ENCODE results near the gene SV2B.

SV2B gene

GRCh38 chr15:91203619-91204203 lies 103.7 kb downstream of the SV2B start:
- no peak overlapping the region for H3K27ac ChIP-seq
- TF ChIP-seq, protein P1, sequence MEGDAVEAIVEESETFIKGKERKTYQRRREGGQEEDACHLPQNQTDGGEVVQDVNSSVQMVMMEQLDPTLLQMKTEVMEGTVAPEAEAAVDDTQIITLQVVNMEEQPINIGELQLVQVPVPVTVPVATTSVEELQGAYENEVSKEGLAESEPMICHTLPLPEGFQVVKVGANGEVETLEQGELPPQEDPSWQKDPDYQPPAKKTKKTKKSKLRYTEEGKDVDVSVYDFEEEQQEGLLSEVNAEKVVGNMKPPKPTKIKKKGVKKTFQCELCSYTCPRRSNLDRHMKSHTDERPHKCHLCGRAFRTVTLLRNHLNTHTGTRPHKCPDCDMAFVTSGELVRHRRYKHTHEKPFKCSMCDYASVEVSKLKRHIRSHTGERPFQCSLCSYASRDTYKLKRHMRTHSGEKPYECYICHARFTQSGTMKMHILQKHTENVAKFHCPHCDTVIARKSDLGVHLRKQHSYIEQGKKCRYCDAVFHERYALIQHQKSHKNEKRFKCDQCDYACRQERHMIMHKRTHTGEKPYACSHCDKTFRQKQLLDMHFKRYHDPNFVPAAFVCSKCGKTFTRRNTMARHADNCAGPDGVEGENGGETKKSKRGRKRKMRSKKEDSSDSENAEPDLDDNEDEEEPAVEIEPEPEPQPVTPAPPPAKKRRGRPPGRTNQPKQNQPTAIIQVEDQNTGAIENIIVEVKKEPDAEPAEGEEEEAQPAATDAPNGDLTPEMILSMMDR (conservative IDR thresholded peaks at IDR 0.05): no peak
- TF ChIP-seq ZFX (IDR thresholded peaks at IDR 0.05): no peak

- no peak overlapping the region for H3K27ac ChIP-seq
- TF ChIP-seq, protein P1 (conservative IDR thresholded peaks at IDR 0.05): no peak
- TF ChIP-seq ZFX (IDR thresholded peaks at IDR 0.05): no peak
These were observed 108.3 kb downstream of the SV2B start for GRCh38 chr15:91208371-91208770.

DNA sequence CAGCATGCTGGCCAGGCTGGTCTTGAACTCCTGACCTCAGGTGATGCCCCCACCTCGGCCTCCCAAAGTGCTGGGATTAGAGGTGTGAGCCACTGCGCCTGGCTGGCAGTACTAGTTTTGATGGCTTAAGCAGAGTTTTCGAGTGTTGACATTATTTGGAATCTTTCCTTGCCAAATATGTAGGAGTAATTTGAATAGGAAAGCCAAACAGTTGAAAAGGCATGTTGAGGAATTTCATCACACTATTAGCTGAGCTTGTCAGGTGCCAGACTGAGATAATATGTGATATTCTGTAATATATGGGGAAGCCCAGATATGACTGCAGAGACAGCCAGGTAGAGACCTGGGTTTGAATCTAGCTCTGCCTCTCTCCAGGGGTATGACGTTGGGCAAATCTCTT lies 109.3 kb downstream of the SV2B start:
- H3K27ac ChIP-seq: no peak overlapping the region
- TF ChIP-seq, protein P1 (conservative IDR thresholded peaks at IDR 0.05): no peak
- TF ChIP-seq ZFX (IDR thresholded peaks at IDR 0.05): no peak

- TF ChIP-seq ZFX (IDR thresholded peaks at IDR 0.05): no peak
- TF ChIP-seq, protein P1 (conservative IDR thresholded peaks at IDR 0.05): no peak
- no peak overlapping the region for H3K27ac ChIP-seq
These were observed 109.7 kb downstream of the SV2B start for GRCh38 chr15:91209726-91210125.

GRCh38 chr15:91214675-91215590 lies 114.9 kb downstream of the SV2B start:
- H3K27ac ChIP-seq: no peak overlapping the region
- TF ChIP-seq ZFX (IDR thresholded peaks at IDR 0.05): no peak
- TF ChIP-seq, protein P1 (conservative IDR thresholded peaks at IDR 0.05): no peak

DNA sequence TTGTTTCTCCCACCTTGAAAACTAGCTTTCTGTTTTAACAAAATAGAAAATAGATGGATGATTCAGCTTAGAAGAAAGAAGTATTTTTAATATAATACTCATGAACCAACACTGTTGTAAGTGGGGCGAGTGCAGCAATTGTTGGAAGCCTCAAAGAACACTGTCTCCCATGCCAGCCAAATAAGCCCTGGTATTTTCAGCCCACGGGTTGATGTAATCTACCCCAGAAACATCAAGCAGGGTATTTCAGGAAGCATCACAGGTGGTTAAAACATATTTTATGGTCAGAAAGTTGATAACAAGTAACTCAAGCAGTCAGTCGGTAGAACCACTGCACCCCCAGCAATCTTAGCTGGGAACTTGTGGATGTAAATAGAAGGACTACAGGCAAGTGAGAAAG lies 115.9 kb downstream of the SV2B start:
- H3K27ac ChIP-seq: no peak overlapping the region
- TF ChIP-seq, protein P1 (conservative IDR thresholded peaks at IDR 0.05): no peak
- no peak for TF ChIP-seq ZFX (IDR thresholded peaks at IDR 0.05)

DNA sequence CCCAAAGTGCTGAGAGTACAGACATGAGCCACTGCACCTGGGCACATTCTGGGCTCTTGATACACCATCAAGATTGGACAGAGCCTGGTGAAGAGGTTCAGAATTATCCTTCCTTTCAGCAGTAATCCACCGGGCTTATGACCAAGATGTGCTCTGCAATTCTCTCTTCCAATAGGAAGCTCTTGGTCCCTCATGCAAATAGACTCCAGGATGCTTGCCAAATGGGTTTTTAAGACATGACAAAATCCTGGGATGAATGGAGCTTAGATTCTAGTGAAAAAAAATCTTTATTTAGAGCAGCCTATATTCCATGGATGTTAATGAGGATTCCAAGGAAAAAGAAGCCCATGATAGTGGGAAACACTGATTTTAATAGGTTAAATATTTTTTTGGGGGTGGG lies 119.1 kb downstream of the SV2B start:
- TF ChIP-seq, protein P1 (conservative IDR thresholded peaks at IDR 0.05): no peak
- TF ChIP-seq ZFX (IDR thresholded peaks at IDR 0.05): no peak
- no peak overlapping the region for H3K27ac ChIP-seq

Measured in C4-2B (cell line).